ENCODE measurements around the gene SBSN. TPM values are rescaled to one million over a fixed set of nuclear protein-coding genes. Genes with fewer than 3 reads are reported as not detected.

The SBSN gene, protein sequence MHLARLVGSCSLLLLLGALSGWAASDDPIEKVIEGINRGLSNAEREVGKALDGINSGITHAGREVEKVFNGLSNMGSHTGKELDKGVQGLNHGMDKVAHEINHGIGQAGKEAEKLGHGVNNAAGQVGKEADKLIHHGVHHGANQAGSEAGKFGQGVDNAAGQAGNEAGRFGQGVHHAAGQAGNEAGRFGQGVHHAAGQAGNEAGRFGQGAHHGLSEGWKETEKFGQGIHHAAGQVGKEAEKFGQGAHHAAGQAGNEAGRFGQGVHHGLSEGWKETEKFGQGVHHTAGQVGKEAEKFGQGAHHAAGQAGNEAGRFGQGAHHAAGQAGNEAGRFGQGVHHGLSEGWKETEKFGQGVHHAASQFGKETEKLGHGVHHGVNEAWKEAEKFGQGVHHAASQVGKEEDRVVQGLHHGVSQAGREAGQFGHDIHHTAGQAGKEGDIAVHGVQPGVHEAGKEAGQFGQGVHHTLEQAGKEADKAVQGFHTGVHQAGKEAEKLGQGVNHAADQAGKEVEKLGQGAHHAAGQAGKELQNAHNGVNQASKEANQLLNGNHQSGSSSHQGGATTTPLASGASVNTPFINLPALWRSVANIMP
- not detected in 2 replicates for total RNA-seq

DNA sequence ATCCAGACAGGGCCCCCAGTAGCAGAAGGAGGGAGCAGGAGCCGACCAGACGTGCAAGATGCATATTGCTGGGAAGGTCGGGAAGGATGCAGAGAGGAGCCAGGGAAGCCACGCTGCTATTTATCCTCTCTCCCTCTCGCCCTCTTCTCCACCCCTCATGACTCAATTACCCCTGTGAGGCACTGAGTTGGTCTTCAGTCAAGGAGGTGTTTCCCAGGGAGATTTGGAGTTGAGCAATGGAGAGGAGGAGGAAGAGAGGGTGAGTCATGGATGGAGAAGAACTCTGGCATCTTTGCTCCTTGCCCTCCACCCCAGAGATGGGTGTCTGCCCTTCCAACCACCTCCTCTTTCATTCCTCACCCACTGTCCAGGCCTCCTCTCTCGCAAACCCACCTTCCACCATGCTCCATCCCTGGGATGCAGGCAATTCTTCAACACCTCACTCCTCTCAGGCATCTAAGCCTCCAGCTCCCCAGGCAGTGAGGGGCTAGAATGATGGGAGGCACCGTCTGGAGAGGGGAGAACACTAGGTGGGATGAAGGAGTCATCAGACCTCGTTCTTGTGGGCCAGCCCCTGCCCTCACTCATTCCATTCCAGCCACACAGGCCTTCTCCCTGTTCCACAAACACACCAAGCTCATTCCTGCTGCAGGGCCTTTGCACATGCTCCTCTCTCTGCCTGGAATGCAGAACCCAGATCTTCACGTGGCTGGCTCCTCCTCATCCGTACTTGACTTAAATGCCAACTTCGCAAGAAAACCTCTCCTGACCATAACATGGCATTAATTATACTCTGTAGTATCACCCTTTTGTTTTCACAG is at the start of gene SBSN:
SBSN (minus strand) TSS at position 94 of the 821 bp plus-strand sequence; CDS start at position 64, 30 bp downstream.
- intact Hi-C loops (cut with micrococcal nuclease), result no loop called here
- DNase-seq, result no peak
- Mint-ChIP-seq H3K4me3 (no peak within 1 kb of the TSS), H3K4me1 (no peaks in the 10 kb centered on the region), H3K27me3 (peaks cover 26% of the 10 kb centered on the region), H3K9me3 (no peaks in the 10 kb centered on the region), H3K36me3 (ENCODE audit: low read depth) (no peaks in the 10 kb centered on the region), H3K27ac (no peak within 1 kb of the TSS)

DNA sequence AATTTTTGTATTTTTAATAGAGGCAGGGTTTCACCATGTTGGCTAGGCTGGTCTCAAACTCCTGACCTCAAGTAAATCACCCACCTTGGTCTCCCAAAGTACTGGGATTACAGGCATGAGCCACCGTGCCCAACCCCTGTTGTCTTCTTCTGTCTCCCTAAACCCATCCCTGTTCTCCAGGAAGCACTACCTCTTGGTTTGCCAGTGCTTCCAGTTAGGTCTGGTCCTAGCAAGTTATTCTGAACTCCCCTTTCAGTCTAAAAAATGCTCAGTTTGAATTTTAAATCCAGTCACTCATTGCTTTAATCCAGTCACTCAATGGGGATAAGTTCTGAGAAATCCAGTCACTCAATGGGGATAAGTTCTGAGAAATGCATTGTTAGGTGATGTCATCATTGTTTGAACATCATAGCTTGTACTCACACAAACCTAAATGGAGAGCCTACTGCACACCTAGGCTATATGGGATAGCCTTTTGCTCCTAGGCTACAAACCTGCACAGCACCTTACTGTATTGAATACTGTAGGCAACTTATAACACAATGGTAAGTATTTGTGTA is 43.4 kb upstream of the SBSN start:
- intact Hi-C loops (cut with micrococcal nuclease), result no loop called here
- Mint-ChIP-seq H3K4me1 (peaks cover 2% of the 10 kb centered on the region), H3K27me3 (peaks cover 19% of the 10 kb centered on the region), H3K4me3 (no peak overlapping the region), H3K9me3 (peaks cover 12% of the 10 kb centered on the region), H3K27ac (no peak overlapping the region), H3K36me3 (ENCODE audit: low read depth) (no peaks in the 10 kb centered on the region)
- no peak for DNase-seq

DNA sequence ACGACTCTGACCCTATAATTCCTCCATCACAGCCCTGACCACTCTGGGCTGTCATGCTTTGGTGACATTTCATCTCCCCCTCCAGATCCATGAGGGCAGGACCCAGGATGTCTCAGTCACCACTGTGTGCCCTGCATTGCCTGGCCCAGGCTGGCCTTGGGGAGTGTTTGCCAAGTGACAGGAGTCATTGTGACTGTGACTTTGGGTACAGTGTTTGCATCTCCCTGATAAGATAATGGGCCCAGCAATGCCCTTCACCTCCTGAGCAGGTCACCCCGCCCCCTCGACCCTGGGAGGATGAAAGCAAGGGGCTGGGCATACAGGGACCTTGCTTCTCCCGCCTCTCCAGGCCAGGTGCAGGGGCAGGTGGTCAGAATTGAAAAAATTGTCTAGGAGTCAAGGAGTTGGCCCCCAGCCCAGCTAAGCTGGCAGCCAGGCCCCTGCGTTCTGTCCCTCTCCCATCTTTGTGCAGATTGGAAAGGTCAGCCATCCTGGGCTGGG is 41.2 kb upstream of the SBSN start:
- Mint-ChIP-seq H3K9me3 (no peaks in the 10 kb centered on the region), H3K36me3 (ENCODE audit: low read depth) (no peaks in the 10 kb centered on the region), H3K4me3 (no peak overlapping the region), H3K27ac (no peak overlapping the region), H3K27me3 (peaks cover 19% of the 10 kb centered on the region), H3K4me1 (peaks cover 2% of the 10 kb centered on the region)
- DNase-seq, result no peak
- intact Hi-C loops (cut with micrococcal nuclease), result no loop called here

DNA sequence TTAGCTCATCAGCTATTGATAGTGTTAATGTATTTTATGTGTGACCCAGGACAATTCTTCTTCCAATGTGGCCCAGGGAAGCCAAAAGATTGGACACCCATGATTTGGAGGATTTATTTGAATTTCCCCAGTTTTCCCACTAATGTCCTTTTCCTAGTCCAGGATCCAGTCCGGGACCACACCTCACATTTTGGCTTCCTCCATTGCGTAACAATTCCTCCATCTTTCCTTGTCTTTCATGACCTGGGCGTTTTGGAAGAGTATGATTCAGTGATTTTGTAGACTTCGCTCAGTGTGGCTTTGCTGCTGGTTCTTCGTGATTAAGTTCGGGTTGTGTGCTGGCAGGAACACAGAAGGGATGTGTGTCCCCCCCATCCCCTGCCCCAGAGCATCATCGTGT is 38.6 kb upstream of the SBSN start:
- no peaks in the 10 kb centered on the region for H3K36me3 Mint-ChIP-seq (ENCODE audit: low read depth)
- peaks cover 2% of the 10 kb centered on the region for H3K4me1 Mint-ChIP-seq
- H3K27me3 Mint-ChIP-seq, result peaks cover 15% of the 10 kb centered on the region
- DNase-seq, result no peak
- intact Hi-C loops (cut with micrococcal nuclease), result no loop called here
- no peaks in the 10 kb centered on the region for H3K9me3 Mint-ChIP-seq
- H3K27ac Mint-ChIP-seq, result no peak overlapping the region
- H3K4me3 Mint-ChIP-seq, result no peak overlapping the region

DNA sequence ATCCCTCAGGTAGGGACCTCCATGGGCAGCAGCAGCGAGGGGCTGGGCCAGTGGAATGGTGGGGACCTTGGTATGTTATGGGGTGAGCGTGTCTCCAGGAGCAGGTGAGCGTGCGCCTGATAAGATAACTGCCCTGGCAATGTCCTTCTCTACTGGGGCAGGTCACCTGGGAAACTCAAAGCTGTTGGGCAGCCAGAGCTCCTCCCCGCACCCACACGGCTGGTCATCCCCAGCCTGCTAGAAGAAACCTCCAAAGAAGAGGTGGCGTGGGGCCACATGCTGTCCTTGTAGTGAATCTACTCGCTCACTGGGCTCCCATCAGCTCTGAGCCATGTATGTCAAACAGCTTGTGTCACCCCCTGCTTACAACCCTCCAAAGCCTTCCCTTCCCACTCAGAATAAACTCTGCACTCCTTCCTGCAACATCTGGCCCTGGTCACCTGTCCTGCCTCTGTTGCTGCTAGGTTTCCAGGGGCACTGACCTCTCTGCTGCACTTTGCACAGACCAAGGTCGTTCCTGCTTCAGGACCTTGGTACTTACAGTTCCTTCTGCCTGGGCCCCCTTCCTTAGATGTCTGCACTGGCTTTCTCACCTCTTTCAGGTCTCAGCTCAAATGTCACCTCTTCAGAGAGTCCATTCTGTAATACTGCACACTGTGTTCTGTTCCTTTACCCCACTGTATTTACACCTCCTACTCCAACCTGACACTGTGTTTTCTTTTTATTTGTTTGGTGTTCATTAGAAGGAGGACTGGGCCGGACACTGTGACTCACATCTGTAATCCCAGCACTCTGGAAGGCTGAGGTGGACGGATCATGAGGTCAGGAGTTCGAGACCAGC is 37.1 kb upstream of the SBSN start:
- Mint-ChIP-seq H3K27ac (no peak overlapping the region), H3K4me3 (no peak overlapping the region), H3K36me3 (ENCODE audit: low read depth) (no peaks in the 10 kb centered on the region), H3K4me1 (no peaks in the 10 kb centered on the region), H3K9me3 (no peaks in the 10 kb centered on the region), H3K27me3 (peaks cover 14% of the 10 kb centered on the region)
- no peak for DNase-seq
- intact Hi-C loops (cut with micrococcal nuclease), result no loop called here

DNA sequence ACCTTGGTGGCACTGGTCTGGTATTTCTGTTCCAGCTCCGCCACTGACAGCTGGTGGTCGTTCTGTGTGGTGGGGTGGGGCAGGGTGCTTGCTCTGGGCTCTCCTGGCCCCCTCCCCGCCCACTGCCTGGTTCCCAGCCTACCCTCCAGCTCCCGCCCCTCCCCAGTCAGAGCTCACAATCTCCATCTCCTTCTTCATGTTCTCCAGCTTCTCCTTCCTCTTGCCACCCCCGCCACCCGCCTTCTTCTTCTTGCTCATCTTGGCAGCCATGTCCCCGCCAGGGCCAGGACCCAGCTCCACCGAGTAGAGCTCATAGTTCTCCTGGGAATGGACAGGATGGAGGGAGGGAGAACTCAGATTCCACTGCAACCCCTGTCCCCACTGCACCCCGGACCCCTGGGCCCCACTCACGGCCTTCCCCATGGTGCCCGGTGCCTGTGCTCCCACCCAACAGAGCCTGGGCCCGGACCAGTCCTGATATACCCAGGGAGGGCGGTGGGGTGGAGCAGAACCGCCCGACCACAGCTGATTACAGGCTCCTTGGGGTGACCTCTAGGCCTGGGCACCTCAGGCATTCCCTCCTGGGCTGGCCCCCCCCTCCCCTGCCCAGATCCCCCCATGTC is 35.2 kb upstream of the SBSN start, which contains the start of gene ATP4A:
ATP4A (minus strand) TSS at position 452 of the 623 bp plus-strand sequence; CDS start at position 423, 29 bp downstream.
- Mint-ChIP-seq H3K27ac (no peak within 1 kb of the TSS), H3K4me1 (no peaks in the 10 kb centered on the region), H3K27me3 (peaks cover 28% of the 10 kb centered on the region), H3K4me3 (no peak within 1 kb of the TSS), H3K9me3 (no peaks in the 10 kb centered on the region), H3K36me3 (ENCODE audit: low read depth) (no peaks in the 10 kb centered on the region)
- intact Hi-C loops (cut with micrococcal nuclease), result no loop called here
- no peak for DNase-seq

DNA sequence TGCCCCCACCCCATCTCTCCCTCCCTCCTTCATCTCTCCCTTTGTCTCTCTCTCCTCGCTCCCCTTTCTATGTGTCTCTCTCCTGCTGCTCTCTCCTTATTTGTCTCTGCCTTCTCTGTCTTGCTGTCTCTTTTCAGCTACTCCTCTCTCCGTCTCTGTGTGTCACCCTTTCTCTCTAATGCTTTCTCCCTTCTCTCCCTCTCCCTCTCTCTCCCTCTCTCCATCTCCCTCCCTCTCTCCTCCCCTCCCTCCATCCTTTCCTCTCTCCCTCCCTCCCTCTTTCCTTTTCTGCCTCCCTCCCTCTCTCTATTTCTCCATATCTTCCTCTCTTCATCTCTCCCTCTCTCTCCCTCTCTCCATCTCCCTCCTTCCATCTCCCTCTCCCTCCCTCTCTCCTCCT is 34.7 kb upstream of the SBSN start:
- Mint-ChIP-seq H3K4me1 (peaks cover 2% of the 10 kb centered on the region), H3K27ac (no peak overlapping the region), H3K4me3 (no peak overlapping the region), H3K9me3 (no peaks in the 10 kb centered on the region), H3K27me3 (peaks cover 29% of the 10 kb centered on the region), H3K36me3 (ENCODE audit: low read depth) (no peaks in the 10 kb centered on the region)
- DNase-seq, result no peak
- intact Hi-C loops (cut with micrococcal nuclease), result no loop called here

DNA sequence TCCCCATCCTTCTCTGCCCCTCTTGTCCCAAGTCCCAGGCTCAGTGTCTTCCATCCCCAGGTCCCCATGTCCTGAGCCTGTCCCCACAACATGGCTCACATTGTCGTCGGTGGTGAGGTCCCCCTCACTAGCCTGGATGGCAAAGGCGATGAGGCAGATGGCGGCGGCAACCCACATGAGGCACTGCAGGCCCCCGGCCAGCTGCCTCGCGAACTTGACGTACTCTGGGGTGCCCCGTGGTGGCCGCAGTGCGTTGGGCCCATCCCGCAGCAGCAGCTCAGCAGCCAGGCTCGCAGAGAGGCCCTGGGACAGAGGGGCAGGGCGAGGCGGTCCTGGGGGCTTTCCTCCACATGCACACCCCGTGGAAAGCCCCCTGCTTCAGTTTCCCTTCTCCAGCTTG is 34.2 kb upstream of the SBSN start:
- Mint-ChIP-seq H3K9me3 (no peaks in the 10 kb centered on the region), H3K36me3 (ENCODE audit: low read depth) (no peaks in the 10 kb centered on the region), H3K27me3 (peaks cover 29% of the 10 kb centered on the region), H3K4me1 (peaks cover 2% of the 10 kb centered on the region), H3K27ac (no peak overlapping the region), H3K4me3 (no peak overlapping the region)
- intact Hi-C loops (cut with micrococcal nuclease), result no loop called here
- DNase-seq, result no peak

DNA sequence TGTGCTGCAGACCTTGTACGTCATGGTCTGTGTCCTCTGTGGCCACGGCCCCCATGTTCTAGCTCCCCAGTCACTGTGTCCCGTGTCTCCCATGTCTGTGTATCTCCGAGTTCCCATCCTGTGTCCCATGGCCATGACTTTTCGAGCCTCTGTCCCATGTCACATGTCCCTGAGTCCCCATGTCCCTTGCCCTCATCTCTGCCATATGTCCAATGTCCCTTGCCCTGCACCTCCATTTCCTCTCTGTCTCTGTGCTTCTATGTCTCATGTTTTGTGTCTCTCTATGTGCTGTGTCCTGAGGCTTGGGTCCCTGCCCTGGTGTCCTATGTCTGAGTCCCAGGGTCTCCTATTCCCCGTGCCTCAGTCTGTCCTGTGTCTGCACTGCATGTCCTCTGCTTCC is 33.3 kb upstream of the SBSN start:
- H3K9me3 Mint-ChIP-seq, result no peaks in the 10 kb centered on the region
- peaks cover 28% of the 10 kb centered on the region for H3K27me3 Mint-ChIP-seq

DNA sequence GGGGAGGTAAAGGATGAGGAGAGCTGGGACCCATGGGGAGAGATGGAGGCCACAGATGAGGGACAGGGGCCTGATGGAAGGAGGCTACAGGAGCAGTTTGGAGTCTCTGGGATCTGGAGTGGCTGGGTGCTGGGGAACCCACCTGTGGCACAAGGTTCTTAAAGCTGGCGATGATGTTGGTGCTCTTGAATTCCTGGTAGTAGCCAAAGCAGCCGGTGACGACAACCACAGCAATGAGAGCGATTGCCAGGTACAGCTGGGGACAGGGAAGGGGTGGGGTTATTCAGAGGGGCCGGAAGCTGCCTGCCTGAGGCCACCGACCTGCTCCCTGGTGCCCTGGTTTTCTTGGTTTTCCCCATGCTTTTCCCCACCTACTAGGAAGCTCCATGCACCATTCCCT is 32.6 kb upstream of the SBSN start:
- H3K4me3 Mint-ChIP-seq, result no peak overlapping the region
- no peak for DNase-seq
- intact Hi-C loops (cut with micrococcal nuclease), result no loop called here
- H3K9me3 Mint-ChIP-seq, result no peaks in the 10 kb centered on the region
- H3K36me3 Mint-ChIP-seq (ENCODE audit: low read depth), result no peaks in the 10 kb centered on the region
- H3K27ac Mint-ChIP-seq, result no peak overlapping the region
- peaks cover 30% of the 10 kb centered on the region for H3K27me3 Mint-ChIP-seq
- peaks cover 5% of the 10 kb centered on the region for H3K4me1 Mint-ChIP-seq

More for the DNA sequence above, 33.3 kb upstream of the SBSN start:
- Mint-ChIP-seq H3K4me3 (no peak overlapping the region), H3K4me1 (peaks cover 5% of the 10 kb centered on the region), H3K27ac (no peak overlapping the region), H3K36me3 (ENCODE audit: low read depth) (no peaks in the 10 kb centered on the region)
- intact Hi-C loops (cut with micrococcal nuclease), result no loop called here
- DNase-seq, result no peak

DNA sequence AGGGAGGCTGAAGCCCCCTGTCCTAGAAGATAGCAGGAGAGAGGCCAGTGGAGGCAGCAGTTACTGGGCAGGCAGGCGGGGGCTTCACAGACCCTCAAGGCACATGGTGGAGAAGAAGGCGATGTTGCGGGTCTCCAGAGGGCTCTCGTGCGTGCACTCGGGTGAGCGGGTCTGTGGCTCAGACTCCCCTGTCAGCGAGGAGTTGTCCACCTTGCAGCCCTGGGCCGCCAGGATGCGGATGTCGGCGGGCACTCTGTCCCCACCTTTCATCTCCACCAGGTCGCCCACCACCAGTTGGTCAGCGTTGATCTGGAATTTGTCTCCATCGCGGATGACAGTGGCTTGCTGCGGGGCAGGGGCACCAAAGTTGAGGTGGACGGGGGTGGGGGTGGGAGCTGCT is 32.2 kb upstream of the SBSN start:
- peaks cover 5% of the 10 kb centered on the region for H3K4me1 Mint-ChIP-seq
- DNase-seq, result no peak
- intact Hi-C loops (cut with micrococcal nuclease), result no loop called here
- H3K36me3 Mint-ChIP-seq (ENCODE audit: low read depth), result no peaks in the 10 kb centered on the region
- H3K27ac Mint-ChIP-seq, result no peak overlapping the region
- peaks cover 30% of the 10 kb centered on the region for H3K27me3 Mint-ChIP-seq
- no peak overlapping the region for H3K4me3 Mint-ChIP-seq
- no peaks in the 10 kb centered on the region for H3K9me3 Mint-ChIP-seq

DNA sequence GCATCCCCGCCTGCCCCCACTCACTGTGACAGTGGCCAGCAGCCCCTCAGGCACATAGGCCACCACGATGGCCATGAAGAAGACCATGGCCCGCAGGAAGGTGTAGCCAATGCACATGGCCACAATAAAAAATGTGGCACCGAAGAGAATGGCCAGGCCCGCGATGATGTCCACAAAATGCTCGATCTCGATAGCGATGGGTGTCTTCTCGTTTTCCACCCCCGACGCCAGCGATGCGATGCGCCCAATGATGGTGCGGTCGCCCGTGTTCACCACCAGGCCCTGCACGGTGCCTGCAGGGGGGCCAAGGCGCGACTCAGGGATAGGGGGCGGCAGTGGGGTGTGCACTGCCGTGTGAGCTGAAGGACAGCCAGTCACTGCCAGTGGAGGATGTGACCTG is 31.7 kb upstream of the SBSN start:
- Mint-ChIP-seq H3K36me3 (ENCODE audit: low read depth) (no peaks in the 10 kb centered on the region), H3K27me3 (peaks cover 30% of the 10 kb centered on the region), H3K27ac (no peak overlapping the region), H3K4me1 (peaks cover 5% of the 10 kb centered on the region), H3K4me3 (no peak overlapping the region), H3K9me3 (no peaks in the 10 kb centered on the region)
- intact Hi-C loops (cut with micrococcal nuclease), result no loop called here
- no peak for DNase-seq

DNA sequence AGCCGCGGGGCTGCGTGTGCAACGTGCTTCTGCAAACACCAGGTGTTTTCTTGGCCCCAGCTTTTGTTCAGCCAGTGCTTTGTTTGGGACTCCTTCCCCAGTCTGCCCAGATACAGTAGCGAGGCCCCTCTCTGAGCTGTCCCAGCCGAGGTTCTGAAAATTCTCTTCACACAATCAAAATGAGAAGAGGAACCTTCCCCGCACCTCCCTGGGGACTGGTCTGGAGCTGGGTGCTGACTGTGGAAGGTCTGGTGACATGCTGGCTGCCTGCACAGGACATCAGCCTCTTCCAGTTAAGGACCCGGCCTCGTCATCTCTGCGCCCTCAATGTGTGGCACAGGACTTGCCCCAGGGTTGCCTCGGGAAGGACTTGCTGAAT is 31.2 kb upstream of the SBSN start:
- no peak overlapping the region for H3K4me3 Mint-ChIP-seq
- peaks cover 30% of the 10 kb centered on the region for H3K27me3 Mint-ChIP-seq
- H3K36me3 Mint-ChIP-seq (ENCODE audit: low read depth), result no peaks in the 10 kb centered on the region
- peaks cover 5% of the 10 kb centered on the region for H3K4me1 Mint-ChIP-seq
- no peak for DNase-seq
- no peaks in the 10 kb centered on the region for H3K9me3 Mint-ChIP-seq
- H3K27ac Mint-ChIP-seq, result no peak overlapping the region
- intact Hi-C loops (cut with micrococcal nuclease), result no loop called here

Measured in activated CD4-positive, alpha-beta T cell treated with anti-CD3 and anti-CD28 coated beads, Interleukin-2, amount 10 ng/mL, durations not matched to agents 24 days and 14 days (primary cell).